GM21576 (cell line): ENCODE measurements around the gene STN1.

ENCODE experiments used
- ATAC-seq: cut with Tn5 transposase; IDR thresholded peaks from one replicate; pipeline ENCODE4 v1.9.1; 2021; ENCODE audit warnings: mild to moderate bottlenecking, moderate library complexity; ENCODE audit not compliant: unreplicated experiment

STN1 gene

DNA sequence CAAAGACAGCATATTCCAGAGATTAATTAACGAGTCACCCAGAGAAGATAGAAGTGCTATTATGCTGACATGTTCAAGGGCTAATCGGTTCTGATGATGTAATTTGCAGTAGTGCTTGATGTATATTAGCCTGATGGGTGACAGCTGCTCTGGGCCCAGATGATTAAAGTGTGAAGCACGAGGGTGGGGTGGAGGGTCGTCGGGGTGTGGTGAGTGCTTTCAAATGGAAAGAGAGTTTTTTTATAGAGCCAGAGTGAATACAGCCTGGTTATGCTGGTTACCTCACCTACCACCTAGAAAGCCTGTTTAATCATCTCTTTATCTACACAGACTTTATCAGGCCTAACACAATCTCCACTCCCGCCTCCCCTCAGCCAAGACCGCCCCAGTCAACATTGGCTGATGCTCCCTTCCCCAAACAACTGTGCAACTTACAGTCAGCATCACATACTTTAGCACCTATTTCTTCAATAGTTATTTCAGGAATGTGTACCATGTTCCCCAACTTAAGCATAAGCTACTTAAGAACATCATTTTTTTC lies 11.5 kb upstream of the STN1 start:
- no peak for ATAC-seq

DNA sequence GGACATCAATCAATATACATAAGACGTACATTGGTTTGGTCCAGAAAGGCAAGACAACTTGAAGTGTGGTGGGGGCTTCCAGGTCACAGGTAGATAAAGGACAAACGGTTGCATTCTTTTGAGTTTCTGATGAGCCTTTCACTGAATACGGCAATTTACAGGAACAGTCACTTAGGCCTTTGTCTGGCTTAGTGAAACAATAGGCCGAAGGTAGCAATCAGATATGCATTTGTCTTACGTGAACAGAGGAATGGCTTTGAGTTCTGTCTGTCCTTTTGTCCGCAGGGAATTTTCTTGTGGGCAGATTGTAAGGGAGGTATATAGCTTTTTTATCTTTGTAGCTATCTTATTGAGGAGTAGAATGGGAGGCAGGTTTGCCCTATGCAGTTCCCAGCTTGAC lies 10.8 kb upstream of the STN1 start:
- no peak for ATAC-seq

DNA sequence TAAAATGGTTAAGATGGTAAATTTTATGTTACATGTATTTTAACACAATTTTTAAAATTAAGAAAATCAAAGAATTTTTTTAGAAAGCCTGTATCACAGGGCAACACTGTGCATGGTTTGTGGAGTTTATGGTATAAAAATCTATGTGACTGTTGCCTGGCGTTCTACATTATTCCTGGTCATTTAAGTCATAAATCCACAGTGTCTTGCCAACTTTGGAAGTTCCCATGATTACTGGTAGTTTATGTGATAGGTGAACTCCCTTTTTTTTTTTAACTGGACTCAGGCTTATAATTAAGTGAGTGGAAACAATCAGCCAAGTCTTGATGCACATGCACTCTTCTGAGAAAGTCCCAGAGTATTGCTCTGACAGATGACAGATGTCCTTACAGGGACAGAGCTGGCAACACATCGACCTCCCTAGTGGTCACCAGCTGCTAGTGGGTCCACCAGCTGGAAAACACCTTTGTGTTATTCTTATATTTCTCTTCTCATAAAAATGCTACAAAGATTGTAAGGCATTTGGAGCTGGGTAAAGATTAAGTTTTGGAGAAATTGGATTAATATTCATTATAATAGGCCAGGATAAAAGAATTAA lies 8.8 kb upstream of the STN1 start:
- no peak for ATAC-seq

DNA sequence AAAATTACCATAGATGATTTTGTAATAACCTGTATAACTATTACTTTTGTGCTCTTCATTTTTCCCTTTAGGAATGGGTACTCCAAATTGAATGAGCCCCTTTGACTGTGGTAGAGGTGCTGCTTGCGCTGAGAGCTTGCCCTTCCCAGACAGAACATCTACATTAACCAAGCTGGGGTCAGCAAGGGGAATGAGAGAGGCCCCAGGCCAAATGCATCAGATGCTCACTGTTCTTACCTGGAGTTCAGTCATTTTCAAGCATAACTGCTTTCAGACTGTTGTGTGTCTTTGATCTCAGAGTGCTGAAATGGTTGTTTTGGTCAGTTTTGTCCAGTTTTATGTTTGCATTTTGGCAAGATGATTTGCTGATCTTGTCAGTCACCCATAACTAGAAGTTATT lies 7.6 kb upstream of the STN1 start:
- ATAC-seq = no peak

DNA sequence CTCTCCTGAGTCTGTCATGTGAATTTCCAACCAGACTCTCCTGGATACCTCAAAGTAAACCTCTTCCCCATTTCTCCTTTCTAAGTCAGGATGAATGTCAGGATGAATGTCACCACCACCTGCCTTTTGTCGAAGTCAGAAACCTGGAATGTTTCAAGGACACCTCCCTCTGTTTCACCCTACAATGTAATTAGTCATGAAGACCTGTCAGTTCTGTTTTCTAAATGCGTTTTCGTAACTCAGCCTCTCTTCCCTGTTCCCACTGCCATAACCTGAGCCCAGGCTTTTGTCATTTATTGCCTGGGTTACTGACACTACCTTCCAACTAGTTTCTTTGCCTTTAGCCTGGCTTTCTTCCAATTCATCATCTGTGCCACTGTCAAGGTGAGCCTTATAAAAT lies 5.5 kb upstream of the STN1 start:
- no peak for ATAC-seq

DNA sequence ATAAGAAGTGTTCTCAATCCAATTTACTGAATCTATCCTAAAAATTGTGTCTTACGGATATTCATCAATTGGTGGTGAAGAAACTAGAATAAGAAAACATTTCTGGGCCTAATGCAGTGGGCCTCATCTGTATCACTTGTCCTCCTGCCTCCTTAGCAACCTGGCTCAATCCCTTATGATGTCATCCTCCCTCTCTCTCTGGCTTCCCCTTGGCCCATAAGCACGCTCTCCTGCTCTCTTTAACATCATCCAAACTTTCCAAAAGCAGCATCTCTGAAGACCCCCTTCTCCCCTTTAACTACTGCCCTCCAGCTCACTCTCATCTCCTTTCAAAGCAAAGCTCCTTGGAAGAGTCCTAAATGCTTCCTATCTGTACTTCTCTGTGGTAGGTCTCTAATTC lies 4.7 kb upstream of the STN1 start:
- no peak for ATAC-seq

DNA sequence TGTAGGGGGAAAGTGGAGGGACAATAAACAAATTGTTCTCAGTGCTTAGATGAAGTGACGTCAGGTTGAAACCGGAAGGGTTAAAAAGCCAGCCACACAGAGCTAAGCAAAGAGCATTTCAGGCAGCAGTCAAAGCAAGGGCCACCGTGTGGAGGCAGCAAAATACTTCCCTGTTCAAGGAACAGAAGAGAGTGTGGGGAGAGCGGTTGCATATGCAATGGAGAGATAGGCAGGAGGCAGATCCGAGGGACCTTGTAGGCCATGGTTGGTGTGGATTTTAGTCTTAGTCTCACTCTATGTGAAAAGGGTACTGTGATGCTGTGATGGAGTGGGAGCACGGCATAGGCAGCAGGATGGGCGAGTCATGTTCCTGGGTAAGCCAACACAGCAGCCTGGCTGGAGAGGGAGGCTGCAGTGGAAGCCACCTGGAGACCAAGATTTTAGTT lies 3.8 kb upstream of the STN1 start:
- ATAC-seq = no peak

DNA sequence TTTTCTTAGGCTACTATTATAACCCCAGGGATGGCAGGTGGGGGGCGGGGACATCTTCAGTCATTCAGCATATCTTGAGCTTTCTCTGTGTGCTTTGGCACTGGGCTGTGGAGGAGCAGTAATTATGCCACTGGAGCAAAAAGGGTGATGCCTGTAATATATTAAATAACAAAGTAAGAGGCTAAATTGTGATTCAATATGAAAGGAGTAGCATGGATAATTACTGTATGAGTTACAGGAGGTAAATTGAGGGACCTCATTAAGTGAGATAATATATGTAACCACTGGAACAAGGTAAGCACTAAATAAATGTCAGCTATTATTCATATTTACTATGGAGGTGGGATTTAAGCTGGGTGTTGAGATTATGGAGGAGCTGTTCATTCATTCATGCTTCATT lies 3.3 kb upstream of the STN1 start:
- ATAC-seq = no peak

DNA sequence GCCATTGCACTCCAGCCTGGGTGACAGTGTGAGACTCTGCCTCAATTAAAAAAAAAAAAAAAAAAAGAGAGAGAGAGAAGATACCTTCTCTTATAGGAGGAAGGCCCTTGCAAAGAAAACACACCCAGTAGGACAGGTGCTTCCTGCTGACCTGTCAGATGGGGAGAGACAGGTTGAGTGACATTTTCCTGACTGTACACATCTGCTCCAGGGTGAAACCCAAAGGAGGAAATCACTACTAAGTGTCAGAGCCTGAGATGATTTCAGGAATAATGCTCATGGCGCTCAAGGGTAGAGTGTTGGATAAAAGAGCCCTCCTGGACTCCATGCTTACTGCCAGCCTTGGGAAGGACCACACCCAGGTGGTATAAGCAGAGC lies 1.7 kb upstream of the STN1 start:
- no peak for ATAC-seq

DNA sequence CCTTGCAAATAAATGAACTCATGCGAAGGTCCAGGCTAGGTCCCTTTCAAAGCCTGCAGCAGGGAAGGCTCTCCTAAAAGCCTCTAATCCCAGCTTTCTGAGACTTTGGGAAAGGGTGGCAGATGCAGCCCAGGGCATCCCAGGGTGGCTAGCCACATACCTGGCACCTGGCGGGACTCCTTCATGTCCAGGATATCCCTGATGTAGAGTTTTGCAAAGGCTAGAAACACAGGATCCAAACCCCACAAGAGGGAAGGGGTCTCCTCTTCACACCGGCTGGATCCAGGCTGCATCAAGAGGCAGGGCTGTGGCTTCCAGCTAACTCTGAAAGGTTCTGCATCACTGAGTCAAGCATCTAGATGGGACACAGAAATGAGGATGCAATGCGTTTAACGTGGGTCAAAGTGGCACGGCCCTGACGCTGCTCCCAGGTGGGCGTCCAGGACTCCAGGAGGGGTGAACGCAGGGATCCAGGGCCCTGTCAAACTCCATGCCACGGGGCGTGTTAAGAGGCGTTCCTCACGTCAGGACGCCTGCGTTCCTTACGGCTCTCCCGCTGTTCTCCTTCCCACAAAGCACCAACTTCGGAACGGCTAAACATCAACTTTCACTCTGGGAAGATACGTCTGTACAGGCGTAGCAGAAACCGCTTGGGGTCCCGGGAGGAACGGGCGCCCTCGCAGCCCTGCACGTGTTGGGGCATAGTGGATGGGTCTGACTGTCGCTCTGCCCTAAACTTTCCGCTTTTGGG lies 507 bp downstream of the STN1 start:
- peak; percentile 20 for ATAC-seq

DNA sequence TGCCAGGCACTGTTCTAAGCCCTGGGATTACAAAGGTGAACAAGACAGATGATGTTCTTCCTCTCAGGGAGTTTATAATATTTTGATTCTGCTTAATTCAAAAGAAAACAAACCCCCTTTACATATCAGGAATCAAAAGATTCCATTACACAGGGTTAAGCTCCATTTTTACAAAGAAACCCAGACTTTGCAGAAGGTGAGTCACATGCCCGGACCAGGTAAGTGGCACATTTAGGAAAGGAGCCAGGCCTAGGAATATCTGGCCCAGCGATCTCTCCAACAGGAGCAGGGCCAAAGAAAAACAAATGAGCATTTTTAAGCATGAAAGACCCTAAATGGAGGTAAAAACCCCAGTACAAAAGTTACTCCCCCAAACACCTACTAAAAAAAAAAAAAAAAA lies 1.1 kb downstream of the STN1 start:
- no peak for ATAC-seq

DNA sequence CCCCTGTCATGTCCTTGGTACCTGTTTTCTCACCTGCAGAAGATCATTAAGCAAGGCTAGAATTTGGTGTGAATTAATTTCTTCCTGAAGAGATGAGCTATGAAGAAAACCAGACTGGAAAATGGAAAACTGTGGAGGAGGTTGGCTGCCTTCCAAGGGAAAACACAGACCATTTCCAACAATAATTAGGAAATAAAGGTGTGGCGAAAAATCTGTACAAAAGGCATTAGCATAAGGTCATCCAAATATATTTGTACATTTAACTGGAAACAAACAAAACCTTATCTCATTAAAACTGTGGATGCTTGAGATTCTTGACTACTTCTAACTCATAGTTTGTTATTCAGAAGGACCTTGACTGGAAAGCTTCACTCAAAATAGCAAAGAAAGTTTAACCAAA lies 1.7 kb downstream of the STN1 start:
- no peak for ATAC-seq

DNA sequence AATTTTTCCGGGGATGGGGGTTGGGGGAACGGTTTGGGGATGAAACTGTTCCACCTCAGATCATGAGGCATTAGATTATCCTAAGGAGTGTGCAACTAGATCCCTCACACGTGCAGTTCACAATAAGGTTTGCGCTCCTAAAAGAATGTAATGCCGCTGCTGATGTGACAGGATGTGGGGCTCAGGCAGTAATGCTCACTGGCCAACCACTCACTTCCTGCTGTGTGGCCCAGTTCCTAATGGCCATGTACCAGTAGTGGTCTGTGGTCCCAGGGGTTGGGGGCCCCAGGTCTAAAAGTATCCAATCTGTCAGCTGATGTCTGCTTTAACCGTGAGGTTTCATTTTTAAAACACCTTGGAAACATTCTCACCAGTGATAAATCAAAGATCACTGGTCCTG lies 2.2 kb downstream of the STN1 start:
- ATAC-seq = no peak

DNA sequence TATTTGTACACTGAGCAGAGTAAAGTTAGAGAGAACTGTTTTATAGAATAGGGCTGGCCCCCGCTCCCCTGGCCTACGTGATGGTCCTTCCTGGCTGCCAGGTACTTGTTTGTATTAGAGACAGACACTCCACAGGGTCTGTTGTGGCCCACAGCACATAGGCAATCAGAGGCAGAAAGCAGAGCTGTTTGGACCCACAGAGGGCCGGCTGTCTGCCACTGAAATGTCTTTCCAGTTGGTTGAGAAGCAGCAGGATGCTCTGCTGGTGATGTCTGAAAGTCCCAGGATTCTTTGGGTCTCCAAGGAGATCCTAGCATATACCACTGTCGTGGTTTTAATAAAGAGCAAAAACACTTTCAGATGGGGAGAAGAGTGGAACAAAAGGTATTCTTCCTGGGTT lies 5.2 kb downstream of the STN1 start:
- no peak for ATAC-seq

DNA sequence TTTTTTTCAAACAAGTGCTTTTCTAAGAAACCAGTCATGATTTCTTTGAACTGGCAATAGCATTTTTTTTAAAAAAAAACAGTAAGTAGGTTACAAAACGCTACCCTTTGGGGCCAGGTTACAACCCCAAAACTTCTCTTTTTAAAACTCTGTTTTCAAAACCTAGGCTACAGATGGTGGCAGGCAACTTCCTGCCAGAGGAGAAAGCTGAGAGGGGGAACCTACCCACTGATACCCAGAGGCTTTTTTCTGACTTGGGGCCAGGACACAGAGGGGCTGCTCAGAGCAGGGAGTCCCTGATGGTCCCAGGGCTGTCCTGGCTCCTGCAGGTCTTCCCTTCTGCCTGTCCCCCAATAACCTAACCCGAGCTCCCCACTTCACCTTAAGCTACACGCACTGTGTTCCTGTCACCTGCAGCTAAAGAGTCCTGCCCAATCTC lies 6.9 kb downstream of the STN1 start:
- peak; percentile 35 for ATAC-seq

DNA sequence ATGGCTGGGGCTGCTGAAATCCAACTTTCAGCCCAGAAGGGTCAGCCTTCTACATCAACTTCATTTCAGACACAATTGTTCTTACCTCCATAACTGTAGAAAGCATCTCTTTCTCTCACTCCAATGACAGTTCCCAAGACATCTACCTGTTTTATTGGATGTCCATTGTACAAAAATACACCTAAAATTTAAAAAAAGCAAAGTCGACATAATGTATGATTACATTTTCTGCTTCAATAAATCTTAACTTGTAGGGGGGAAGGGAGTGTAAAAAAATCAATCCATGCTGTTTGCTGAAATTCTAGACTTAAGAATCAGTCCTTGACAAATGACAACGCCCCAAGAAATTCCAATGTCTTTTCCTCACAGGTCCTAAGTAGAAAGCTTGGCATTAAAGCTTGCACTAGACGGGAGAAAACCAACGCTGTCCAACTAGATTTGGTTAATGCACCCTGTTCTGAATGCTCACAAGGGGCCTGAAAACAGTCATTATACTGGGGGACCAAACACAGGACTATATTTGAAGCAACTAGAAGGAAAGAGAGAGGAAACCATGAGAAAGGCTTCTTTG lies 7.5 kb downstream of the STN1 start:
- no peak for ATAC-seq

DNA sequence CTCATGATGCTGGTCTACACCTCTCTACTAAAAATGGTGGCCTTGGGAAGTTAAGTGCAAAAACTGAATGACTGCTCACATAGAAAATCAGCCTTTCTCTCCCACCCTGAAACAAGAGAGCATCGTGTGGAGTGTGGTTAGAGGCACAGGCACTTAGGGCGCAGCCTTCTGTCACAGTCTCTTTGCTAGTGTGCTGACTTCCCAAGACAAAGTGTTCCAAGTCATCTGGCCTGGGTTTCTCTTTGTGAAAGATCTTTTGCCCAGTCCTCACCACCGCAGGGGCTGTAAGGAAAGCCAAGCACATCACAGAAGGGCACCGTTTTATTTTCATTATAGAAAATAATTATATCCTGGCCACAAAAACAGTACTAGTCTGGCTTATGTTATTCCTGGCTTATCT lies 12.5 kb downstream of the STN1 start:
- ATAC-seq = no peak

DNA sequence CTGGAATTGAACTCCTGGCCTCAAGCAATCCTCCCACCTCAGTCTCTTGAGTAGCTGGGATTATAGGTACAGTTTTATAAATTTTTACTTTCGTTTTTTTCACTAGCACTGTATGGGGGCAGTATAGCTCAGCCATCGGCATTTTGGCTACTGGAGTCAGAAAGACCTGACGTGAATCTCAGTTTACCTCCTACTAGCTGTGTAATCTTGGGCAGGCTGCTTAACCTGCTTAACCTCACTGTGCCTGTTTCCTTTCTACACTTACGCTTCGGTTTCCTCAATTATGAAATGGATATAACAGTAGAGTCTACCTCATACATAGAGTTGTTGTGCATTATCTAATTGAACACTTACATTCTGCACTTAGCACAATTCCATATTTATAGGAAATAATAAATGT lies 16.7 kb downstream of the STN1 start:
- no peak for ATAC-seq

DNA sequence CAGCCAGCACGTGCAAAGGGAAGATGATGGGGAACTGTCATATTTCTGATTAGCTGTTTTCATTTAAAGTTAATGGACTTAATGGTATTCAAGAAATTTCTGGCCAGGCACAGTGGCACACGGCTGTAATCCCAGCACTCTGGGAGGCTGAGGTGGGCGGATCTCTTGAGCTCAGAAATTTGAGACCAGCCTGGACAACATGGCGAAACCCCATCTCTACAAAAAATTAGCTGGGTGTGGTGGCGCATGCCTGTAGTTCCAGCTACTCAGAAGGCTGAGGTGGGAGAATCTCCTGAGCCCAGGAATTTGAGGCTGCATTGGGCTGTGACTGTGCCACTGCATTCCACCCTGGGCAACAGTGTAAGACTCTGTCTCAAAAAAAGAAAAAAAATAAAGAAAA lies 18.7 kb downstream of the STN1 start:
- ATAC-seq = no peak

DNA sequence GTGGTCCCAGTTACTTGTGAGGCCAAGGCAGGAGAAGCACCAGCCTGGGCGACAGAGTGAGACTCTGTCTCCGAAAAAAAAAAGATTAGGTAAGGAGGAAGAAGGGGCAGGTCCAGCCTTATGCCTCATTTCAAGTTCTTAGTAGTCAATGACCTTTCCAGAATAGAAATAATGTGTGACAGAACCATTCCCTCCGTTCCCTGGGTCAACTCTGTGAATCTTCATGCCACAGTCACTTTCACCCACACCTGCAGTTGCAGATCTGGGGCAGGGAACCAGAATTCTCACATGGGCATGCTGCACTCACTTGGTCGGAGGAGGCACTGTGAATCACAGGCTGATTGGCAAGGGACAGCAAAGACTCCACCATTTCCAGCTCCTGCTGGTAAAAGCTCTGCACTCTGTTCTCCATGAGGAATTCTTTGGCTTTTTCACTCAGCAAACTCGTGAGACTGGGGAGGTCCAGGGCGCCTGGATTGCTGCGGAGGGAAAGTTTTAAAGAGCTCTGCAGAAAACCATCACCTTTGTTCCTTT lies 20.7 kb downstream of the STN1 start:
- ATAC-seq = no peak

DNA sequence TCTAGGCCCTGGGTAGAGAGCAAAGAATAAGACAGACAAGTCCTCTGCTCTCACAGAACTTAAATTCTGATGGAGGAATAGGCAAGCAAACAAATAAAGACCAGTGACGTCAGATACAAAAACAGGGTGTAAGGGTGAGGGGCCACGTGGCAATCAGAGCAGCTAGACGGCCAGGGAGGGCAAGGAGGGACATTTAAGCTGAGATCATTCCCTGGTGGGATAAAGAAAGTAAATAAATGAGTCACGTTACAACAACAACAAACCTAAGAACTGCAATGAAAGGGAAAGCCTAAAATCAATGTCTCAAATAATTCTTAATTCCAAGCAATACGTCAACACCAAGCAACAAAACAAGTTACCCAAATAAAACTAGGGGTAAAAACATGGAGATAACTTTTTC lies 21.8 kb downstream of the STN1 start:
- ATAC-seq = no peak
